ENCODE results near the gene ERI3.

Gene ERI3

DNA sequence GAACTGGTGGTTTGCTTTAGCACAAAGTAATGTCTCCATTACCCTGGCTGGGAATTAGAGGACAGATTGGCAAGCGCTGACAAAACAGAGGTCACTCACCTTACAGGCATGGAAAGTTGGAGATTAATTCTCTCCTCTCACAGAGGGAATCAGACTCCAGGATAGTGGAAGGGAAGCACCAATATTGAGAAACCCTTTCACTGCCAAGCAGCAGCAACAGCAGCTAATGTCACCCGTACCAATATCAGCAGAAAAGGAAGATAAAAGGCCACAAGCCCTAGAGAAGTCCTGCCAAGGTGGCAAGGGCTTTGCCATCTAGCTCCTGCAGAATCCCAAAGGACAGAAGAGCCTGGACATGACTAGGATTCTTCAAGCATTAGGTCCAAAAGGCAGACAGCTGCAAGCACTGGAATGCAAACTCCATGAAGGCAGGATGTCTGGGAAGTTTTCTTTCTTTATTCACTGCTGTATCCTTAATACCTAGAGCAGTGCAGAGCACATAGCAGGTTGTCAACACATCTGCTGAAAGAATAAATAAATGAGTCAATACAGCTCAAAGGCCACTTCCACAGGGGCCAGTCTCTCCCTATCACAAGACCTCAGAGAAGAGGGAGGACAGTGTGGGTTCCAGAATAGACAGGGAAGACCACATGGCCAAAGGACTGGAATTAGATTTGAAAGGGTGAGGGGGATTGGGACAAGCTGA, 57.2 kb downstream of the ERI3 start:
- no peak overlapping the region for H3K4me3 ChIP-seq (replicated peaks; ENCODE audit: insufficient read depth, low read length)

DNA sequence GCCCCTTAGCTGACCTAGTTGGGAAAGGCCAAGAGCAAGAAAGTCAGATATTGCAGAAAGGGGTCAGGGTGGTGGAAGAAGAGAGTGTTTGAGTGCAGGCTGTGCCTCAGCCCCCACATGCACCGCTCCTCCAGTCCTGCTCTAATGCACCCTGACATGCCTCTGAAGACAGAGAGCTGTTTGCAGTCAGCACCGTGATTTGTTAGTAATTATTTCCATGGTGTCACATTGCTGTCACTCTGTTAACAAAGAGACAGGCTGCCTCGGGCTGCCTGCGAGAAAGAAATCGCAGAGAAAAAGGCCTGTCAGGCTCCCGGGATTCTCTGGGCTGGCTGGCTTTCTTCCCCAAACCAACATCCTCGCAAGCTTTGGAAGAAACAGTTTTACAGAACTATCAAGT, 58.3 kb downstream of the ERI3 start:
- H3K4me3 ChIP-seq (replicated peaks; ENCODE audit: insufficient read depth, low read length): no peak overlapping the region
- no peaks in the 10 kb centered on the region for H3K27me3 ChIP-seq (ENCODE audit: insufficient read depth, poor library complexity, severe bottlenecking)
- DNase-seq (ENCODE audit: low read depth in 1 of 2, low spot score in 1 of 2): no peak
- TF ChIP-seq GABPA (IDR thresholded peaks at IDR 0.05; ENCODE audit: low read depth) (no peak), REST (IDR thresholded peaks at IDR 0.05; ENCODE audit: insufficient replicate concordance, low read depth) (no peak), SPI1 (IDR thresholded peaks at IDR 0.05; ENCODE audit: borderline replicate concordance, low read depth) (no peak), CTCF (IDR thresholded peaks at IDR 0.05; ENCODE audit: insufficient read depth, low read length) (no peak), POLR2AphosphoS5 (IDR thresholded peaks at IDR 0.05; ENCODE audit: low read depth) (no peak)
- no peak overlapping the region for H3K27ac ChIP-seq (replicated peaks)

More for the DNA sequence above, 57.2 kb downstream of the ERI3 start:
- H3K27ac ChIP-seq (replicated peaks): no peak overlapping the region
- no peak for DNase-seq (ENCODE audit: low read depth in 1 of 2, low spot score in 1 of 2)
- TF ChIP-seq REST (IDR thresholded peaks at IDR 0.05; ENCODE audit: insufficient replicate concordance, low read depth): no peak
- TF ChIP-seq SPI1 (IDR thresholded peaks at IDR 0.05; ENCODE audit: borderline replicate concordance, low read depth): no peak
- no peak for TF ChIP-seq POLR2AphosphoS5 (IDR thresholded peaks at IDR 0.05; ENCODE audit: low read depth)
- TF ChIP-seq CTCF (IDR thresholded peaks at IDR 0.05; ENCODE audit: insufficient read depth, low read length): no peak
- no peak for TF ChIP-seq GABPA (IDR thresholded peaks at IDR 0.05; ENCODE audit: low read depth)
- H3K27me3 ChIP-seq (ENCODE audit: insufficient read depth, poor library complexity, severe bottlenecking): no peaks in the 10 kb centered on the region

DNA sequence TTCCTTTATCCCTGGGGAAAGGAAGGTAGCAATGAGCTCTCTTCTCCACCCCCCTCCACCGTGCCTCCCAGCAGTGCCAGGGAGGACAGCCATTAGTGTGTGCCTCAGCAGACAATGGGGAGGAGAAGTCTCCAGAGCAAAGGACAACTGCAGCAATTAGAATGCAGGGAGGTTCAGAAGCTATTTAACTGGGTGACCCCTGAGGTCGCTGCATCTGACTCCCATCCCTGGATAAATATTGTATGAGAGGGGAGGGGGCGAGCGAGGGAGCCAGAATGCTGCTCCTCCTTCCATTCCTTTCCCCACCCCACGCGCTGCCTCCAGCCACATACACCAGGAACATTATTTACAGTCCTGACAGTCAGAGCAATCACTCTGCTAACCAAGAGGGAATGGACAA, 59.0 kb downstream of the ERI3 start:
- no peak for DNase-seq (ENCODE audit: low read depth in 1 of 2, low spot score in 1 of 2)
- Histone ChIP-seq H3K4me3 (replicated peaks; ENCODE audit: insufficient read depth, low read length) (no peak overlapping the region), H3K27ac (replicated peaks) (no peak overlapping the region), H3K27me3 (ENCODE audit: insufficient read depth, poor library complexity, severe bottlenecking) (no peaks in the 10 kb centered on the region)
- TF ChIP-seq POLR2AphosphoS5 (IDR thresholded peaks at IDR 0.05; ENCODE audit: low read depth) (no peak), REST (IDR thresholded peaks at IDR 0.05; ENCODE audit: insufficient replicate concordance, low read depth) (no peak), SPI1 (IDR thresholded peaks at IDR 0.05; ENCODE audit: borderline replicate concordance, low read depth) (no peak), CTCF (IDR thresholded peaks at IDR 0.05; ENCODE audit: insufficient read depth, low read length) (no peak), GABPA (IDR thresholded peaks at IDR 0.05; ENCODE audit: low read depth) (no peak)
